ENCODE data around the gene SLC16A12. TPM values are rescaled to one million over a fixed set of nuclear protein-coding genes. Genes with fewer than 3 reads are reported as not detected.
A peak's percentile ranks its signal among the peaks of the same experiment; 100 is the strongest.

The SLC16A12 gene
- total RNA-seq, 2 donors from 2014 or later, result not detected

- DNase-seq (ENCODE audit: low spot score in 2 of 2) (no peak), ATAC-seq (no peak)
- H3K36me3 Mint-ChIP-seq, result no peaks in the 10 kb centered on the region
- no peaks in the 10 kb centered on the region for H3K9me3 Mint-ChIP-seq
- H3K27ac Mint-ChIP-seq, result no peak overlapping the region
These were observed 43.5 kb downstream of the SLC16A12 start for GRCh38 chr10:89491932-89492331.

GRCh38 chr10:89490596-89491335, 44.6 kb downstream of the SLC16A12 start:
- no peak overlapping the region for H3K27ac Mint-ChIP-seq
- H3K9me3 Mint-ChIP-seq, result no peaks in the 10 kb centered on the region
- DNase-seq (ENCODE audit: low spot score in 2 of 2), result no peak
- ATAC-seq, result no peak
- H3K36me3 Mint-ChIP-seq, result no peaks in the 10 kb centered on the region

GRCh38 chr10:89482256-89482655, 53.1 kb downstream of the SLC16A12 start:
- H3K36me3 Mint-ChIP-seq, result no peaks in the 10 kb centered on the region
- ATAC-seq (no peak), DNase-seq (ENCODE audit: low spot score in 2 of 2) (no peak)
- H3K9me3 Mint-ChIP-seq, result no peaks in the 10 kb centered on the region
- H3K27ac Mint-ChIP-seq, result no peak overlapping the region

- no peak for DNase-seq (ENCODE audit: low spot score in 2 of 2)
- no peaks in the 10 kb centered on the region for H3K9me3 Mint-ChIP-seq
- H3K27ac Mint-ChIP-seq, result no peak overlapping the region
- H3K36me3 Mint-ChIP-seq, result no peaks in the 10 kb centered on the region
- ATAC-seq, result no peak
These were observed 53.7 kb downstream of the SLC16A12 start for GRCh38 chr10:89481662-89482061.

- Mint-ChIP-seq H3K27ac (no peak overlapping the region), H3K9me3 (no peaks in the 10 kb centered on the region), H3K36me3 (no peaks in the 10 kb centered on the region)
- ATAC-seq, result no peak
- no peak for DNase-seq (ENCODE audit: low spot score in 2 of 2)
These were observed 55.5 kb downstream of the SLC16A12 start for GRCh38 chr10:89479771-89480446.

- H3K27ac Mint-ChIP-seq, result no peak overlapping the region
- no peak for ATAC-seq
- no peaks in the 10 kb centered on the region for H3K36me3 Mint-ChIP-seq
These were observed 56.4 kb downstream of the SLC16A12 start for GRCh38 chr10:89478739-89479654.

GRCh38 chr10:89478085-89478738, 57.2 kb downstream of the SLC16A12 start:
- DNase-seq (ENCODE audit: low spot score in 2 of 2) (no peak), ATAC-seq (no peak)
- no peaks in the 10 kb centered on the region for H3K36me3 Mint-ChIP-seq
- H3K9me3 Mint-ChIP-seq, result no peaks in the 10 kb centered on the region
- no peak overlapping the region for H3K27ac Mint-ChIP-seq

More at GRCh38 chr10:89478739-89479654, 56.4 kb downstream of the SLC16A12 start:
- DNase-seq (ENCODE audit: low spot score in 2 of 2), result no peak
- no peaks in the 10 kb centered on the region for H3K9me3 Mint-ChIP-seq

GRCh38 chr10:89476150-89476549, 59.2 kb downstream of the SLC16A12 start:
- no peak for ATAC-seq
- no peaks in the 10 kb centered on the region for H3K36me3 Mint-ChIP-seq
- no peak for DNase-seq (ENCODE audit: low spot score in 2 of 2)
- H3K27ac Mint-ChIP-seq, result no peak overlapping the region
- H3K9me3 Mint-ChIP-seq, result no peaks in the 10 kb centered on the region

GRCh38 chr10:89475591-89475998, 59.8 kb downstream of the SLC16A12 start:
- no peak for DNase-seq (ENCODE audit: low spot score in 2 of 2)
- H3K36me3 Mint-ChIP-seq, result no peaks in the 10 kb centered on the region
- H3K27ac Mint-ChIP-seq, result no peak overlapping the region
- ATAC-seq, result no peak
- no peaks in the 10 kb centered on the region for H3K9me3 Mint-ChIP-seq

- ATAC-seq, result no peak
- DNase-seq (ENCODE audit: low spot score in 2 of 2), result no peak
- Mint-ChIP-seq H3K27ac (no peak overlapping the region), H3K9me3 (no peaks in the 10 kb centered on the region), H3K36me3 (no peaks in the 10 kb centered on the region)
These were observed 60.3 kb downstream of the SLC16A12 start for GRCh38 chr10:89475125-89475524.

GRCh38 chr10:89474452-89474851, 60.9 kb downstream of the SLC16A12 start:
- no peak for ATAC-seq
- DNase-seq (ENCODE audit: low spot score in 2 of 2), result no peak
- no peaks in the 10 kb centered on the region for H3K36me3 Mint-ChIP-seq
- H3K27ac Mint-ChIP-seq, result no peak overlapping the region
- H3K9me3 Mint-ChIP-seq, result no peaks in the 10 kb centered on the region

GRCh38 chr10:89471110-89471809, 64.1 kb downstream of the SLC16A12 start:
- peak in 1 of 2 donors; percentile 47 for ATAC-seq
- Mint-ChIP-seq H3K27ac (no peak overlapping the region), H3K9me3 (no peaks in the 10 kb centered on the region), H3K36me3 (no peaks in the 10 kb centered on the region)
- DNase-seq (ENCODE audit: low spot score in 2 of 2), result no peak

- Mint-ChIP-seq H3K36me3 (no peaks in the 10 kb centered on the region), H3K27ac (no peak overlapping the region), H3K9me3 (no peaks in the 10 kb centered on the region)
- no peak for ATAC-seq
- DNase-seq (ENCODE audit: low spot score in 2 of 2), result no peak
These were observed 64.8 kb downstream of the SLC16A12 start for GRCh38 chr10:89470628-89471027.

- no peak for ATAC-seq
- Mint-ChIP-seq H3K9me3 (no peaks in the 10 kb centered on the region), H3K27ac (no peak overlapping the region), H3K36me3 (no peaks in the 10 kb centered on the region)
- no peak for DNase-seq (ENCODE audit: low spot score in 2 of 2)
These were observed 65.9 kb downstream of the SLC16A12 start for GRCh38 chr10:89469517-89469916.

GRCh38 chr10:89468191-89468965, 67.0 kb downstream of the SLC16A12 start:
- Mint-ChIP-seq H3K36me3 (no peaks in the 10 kb centered on the region), H3K27ac (no peak overlapping the region), H3K9me3 (no peaks in the 10 kb centered on the region)
- DNase-seq (ENCODE audit: low spot score in 2 of 2), result no peak
- no peak for ATAC-seq

Data from activated naive CD4-positive, alpha-beta T cell treated with anti-CD3 and anti-CD28 coated beads, Interleukin-2, amount 50 U/mL, for 72 hours (primary cell).